Measurements from ENCODE around the gene DEFB129.
"Not testable (repeated sequence)": the region's sequence is repeated elsewhere in the genome, so short reads cannot be mapped to it uniquely, and the experiment has no call there.

GRCh38 chr20:253447-253846 is 26.4 kb downstream of the DEFB129 start:
- not testable (repeated sequence) for TF ChIP-seq CTCF (IDR thresholded peaks at IDR 0.05; ENCODE audit: insufficient read depth, low read length, poor library complexity, severe bottlenecking); EZH2phosphoT487 (conservative IDR thresholded peaks at IDR 0.05; ENCODE audit: low read length)
